Islet precursor cell (in vitro differentiated cells): ENCODE data around the gene ZNF358.

Experiments
- DNase-seq: peaks from one replicate; pipeline ENCODE4 v3.0.0-alpha.2; 2018

ZNF358 gene

DNA sequence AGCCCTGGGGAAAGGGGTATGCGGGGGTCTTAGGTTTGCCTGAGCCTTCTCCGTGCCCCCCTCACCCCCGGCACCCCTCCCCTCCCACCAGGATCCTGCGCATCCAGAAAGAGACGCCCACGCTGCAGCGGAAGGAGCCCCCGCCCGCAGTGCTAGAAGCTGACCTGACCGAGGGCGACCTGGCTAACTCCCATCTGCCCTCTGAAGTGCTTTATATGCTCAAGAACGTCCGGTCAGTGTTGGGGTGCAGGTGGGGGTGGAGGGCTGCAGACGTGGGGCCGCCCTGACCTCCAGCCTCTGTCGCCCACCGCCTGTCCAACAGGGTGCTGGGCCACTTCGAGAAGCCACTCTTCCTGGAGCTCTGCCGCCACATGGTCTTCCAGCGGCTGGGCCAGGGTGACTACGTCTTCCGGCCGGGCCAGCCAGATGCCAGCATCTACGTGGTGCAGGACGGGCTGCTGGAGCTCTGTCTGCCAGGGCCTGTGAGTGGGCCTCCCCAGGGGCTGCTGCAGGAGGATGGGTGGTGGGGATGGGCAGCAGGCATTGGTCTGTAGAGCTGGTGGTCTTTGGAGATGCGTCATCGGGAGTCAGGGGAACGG lies 24.0 kb downstream of the ZNF358 start:
- no peak for DNase-seq

DNA sequence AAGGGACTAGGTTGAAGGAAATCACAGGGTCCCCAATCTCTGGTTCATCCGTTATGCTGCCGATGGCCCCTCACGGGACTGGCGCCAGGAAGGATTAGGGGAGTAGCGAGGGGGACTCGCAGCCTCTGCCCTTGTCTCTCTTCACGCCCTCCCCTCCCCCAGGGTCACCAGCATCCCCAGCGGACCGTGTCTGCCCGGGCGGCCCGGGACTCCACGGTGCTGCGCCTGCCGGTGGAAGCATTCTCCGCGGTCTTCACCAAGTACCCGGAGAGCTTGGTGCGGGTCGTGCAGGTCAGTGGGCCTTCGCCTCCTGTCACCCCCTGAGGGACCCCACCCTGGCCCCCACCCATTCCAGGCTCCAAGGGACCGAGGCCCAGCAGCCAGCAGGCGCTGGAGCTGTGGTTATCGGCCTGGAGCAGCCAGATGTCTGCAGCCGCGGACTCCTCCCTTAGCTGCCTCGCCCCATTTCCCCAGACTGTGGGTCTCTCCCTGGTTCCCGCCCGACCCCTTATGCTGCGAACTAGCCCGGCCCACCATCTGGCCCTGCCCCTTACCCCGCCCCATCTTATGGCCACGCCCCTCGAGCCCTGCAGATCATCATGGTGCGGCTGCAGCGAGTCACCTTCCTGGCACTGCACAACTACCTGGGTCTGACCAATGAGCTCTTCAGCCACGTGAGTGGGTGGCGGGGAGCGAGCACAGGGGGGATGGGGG lies 25.0 kb downstream of the ZNF358 start:
- peak; percentile 85 for DNase-seq

DNA sequence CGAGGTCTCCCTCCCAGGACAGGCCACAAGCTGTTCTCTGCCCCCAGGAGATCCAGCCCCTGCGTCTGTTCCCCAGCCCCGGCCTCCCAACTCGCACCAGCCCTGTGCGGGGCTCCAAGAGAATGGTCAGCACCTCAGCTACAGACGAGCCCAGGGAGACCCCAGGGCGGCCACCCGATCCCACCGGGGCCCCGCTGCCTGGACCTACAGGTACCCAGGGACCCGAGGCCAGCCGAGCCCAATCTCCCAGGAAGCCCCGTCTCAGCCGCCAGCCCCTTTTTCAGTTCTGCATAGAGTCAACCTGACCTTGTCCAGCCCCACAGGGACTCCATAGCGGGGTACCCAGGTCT lies 25.5 kb downstream of the ZNF358 start:
- DNase-seq, result no peak

DNA sequence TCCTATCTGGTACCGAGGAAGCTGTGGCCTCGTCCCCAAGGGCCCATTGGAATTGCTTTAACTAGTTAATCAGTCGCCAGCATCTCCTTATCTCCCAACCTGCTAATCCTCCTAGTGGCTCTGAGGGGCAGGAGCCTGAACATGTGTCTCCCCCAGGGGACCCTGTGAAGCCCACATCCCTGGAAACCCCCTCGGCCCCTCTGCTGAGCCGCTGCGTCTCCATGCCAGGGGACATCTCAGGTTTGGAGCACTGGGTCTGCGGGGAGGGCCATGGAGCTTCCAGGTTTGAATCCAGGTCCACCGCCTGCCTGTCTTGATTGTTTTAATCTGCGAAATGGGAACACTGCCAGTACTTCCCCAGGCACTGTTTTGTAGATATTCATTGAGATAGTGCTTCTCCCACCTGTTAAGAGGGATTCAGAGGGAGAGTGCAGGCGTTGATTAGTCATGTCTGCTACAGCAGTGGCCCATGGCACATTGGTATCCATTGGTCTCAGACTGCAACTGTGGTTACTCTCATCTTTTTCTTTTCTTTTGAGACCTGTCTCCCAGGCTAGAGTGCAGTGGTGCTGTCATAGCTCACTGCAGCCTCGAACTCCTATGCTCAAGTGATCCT lies 26.0 kb downstream of the ZNF358 start:
- DNase-seq, result no peak

DNA sequence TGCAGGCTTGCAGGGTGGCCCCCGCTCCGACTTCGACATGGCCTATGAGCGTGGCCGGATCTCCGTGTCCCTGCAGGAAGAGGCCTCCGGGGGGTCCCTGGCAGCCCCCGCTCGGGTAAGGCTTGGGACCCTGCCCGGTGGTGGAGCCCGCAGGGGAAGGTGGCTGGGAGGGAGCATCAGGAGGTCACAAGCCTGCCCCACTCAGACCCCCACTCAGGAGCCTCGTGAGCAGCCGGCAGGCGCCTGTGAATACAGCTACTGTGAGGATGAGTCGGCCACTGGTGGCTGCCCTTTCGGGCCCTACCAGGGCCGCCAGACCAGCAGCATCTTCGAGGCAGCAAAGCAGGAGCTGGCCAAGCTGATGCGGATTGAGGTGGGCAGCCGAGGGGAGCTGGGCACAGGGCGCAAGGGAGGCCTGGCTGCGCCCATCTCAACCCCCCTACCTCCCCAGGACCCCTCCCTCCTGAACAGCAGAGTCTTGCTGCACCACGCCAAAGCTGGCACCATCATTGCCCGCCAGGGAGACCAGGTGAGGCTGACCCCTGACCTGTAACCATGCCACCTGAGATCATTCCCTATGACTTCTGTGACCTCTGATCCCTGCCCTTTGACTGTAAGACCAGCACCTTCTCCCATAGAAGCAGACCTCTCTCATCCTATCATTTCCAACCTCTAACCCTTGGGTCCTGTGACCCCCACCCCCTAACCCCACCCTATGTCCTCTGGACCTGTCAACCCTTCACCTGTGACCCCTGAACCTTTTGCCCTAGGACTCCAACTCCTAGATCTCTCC lies 26.8 kb downstream of the ZNF358 start:
- no peak for DNase-seq

DNA sequence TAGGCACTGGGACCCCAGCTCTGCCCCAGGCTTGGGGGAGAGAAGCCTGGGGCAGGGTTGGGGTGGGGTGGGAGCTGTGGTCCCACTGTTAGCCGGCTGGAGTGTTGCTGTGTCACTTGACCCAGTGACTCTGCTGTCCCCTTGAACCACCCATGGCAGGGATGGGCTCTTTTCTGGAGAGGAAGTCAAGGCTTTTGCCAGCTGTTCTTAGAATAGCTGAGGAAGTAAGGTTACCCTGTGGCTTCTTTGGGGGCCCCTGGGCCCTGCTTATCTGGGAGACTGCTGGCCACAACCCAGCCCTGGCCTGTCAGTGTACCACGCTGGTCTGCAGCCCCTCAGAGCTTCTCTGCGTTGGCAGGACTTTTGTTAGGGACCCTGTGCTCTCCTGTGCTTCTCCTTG lies 28.7 kb downstream of the ZNF358 start:
- no peak for DNase-seq

DNA sequence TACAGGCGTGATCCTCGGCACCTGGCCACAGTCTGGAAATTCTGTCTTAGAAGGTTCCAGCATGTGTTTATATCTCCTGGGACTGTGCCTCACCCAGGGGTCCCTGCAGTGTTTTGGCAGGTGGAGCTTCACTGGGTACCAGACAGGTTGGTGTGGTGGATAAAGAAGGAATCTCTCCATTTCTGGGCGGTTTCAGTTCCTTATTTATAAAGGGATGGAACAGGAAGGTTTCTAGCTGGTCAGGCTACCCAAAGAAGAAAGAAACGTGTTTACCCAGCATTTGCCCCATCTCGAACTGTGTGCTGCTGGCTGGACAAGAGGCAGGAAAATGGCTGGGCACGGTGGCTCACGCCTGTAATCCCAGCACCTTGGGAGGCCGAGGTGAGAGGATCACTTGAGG lies 29.4 kb downstream of the ZNF358 start:
- DNase-seq, result no peak

DNA sequence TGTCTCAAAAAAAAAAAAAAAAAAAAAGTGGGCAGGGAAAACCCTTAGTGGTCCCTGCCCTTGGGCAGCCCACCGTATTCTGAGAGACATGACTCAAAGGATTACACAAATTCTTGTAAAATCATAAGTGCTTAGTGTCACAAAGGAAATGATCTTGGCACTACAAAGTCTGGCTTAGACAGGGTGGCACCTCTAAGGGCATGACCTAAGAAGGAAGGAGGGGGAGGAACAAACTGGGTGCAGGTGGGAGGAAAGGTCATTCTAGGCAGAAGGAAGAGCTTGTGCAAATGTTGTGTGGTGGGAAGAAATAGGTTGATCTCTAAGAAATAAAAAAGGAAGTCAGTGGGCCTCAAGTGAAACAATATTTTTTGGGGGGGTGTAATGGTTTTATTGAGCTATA lies 30.0 kb downstream of the ZNF358 start:
- DNase-seq, result no peak

DNA sequence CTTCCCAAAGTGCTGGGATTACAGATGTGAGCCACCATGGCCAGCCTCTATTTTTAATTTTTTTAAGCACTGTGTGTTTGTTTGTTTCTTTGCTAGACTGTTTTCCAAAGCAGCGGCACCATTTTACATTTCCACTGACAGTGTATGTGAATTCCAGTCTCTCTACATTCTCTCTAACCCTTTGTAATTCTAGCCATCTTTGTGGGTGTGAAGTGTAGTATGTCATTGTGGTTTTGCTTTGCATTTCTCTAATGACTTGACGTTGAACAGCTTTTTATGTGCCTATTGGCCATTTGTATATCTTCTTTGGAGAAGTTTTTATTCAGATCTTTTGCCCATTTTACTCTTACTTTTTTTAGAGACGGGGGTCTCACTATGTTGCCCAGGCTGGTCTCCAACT lies 31.3 kb downstream of the ZNF358 start:
- no peak for DNase-seq

DNA sequence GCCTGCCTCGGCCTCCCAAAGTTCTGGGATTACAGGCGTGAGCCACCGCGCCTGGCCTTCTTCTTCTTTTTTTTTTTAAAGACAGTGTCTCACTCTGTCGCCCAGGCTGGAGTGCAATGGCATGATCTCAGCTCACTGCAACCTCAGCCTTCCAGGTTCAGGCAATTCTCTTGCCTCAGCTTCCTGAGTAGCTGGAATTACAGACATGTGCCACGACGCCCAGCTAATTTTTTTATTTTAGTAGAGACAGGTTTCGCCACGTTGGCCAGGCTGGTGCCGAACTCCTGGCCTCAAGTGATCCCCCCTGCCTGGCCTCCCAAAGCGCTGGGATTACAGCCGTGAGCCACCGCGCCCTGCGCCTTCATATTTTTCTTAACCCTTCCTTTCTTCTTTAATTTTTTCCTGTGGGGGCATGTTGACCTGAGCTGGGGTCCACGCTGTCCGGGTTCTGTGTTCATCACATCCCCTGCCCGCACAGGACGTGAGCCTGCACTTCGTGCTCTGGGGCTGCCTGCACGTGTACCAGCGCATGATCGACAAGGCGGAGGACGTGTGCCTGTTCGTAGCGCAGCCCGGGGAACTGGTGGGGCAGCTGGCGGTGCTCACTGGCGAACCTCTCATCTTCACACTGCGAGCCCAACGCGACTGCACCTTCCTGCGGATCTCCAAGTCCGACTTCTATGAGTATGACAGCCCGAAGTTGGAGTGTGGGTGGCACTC lies 33.7 kb downstream of the ZNF358 start:
- DNase-seq, result no peak

DNA sequence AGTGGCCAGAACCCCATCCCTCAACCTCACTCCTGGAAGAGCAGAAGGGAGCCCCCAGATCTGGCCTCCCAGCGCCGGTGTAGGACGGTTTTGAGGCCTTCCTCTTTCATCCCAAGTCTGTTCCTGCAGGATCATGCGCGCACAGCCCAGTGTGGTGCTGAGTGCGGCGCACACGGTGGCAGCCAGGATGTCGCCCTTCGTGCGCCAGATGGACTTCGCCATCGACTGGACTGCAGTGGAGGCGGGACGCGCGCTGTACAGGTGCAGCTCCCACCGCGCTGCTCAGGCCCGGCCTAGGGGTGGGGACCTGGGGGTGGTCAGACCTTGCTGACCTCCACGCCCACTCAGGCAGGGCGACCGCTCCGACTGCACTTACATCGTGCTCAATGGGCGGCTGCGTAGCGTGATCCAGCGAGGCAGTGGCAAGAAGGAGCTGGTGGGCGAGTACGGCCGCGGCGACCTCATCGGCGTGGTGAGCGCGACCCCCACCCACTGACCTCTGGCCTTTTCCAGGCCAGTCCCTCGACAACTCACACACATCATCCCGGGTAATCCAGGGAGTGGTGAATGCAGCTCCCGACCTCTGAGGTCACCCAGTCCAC lies 34.4 kb downstream of the ZNF358 start:
- DNase-seq, result no peak

DNA sequence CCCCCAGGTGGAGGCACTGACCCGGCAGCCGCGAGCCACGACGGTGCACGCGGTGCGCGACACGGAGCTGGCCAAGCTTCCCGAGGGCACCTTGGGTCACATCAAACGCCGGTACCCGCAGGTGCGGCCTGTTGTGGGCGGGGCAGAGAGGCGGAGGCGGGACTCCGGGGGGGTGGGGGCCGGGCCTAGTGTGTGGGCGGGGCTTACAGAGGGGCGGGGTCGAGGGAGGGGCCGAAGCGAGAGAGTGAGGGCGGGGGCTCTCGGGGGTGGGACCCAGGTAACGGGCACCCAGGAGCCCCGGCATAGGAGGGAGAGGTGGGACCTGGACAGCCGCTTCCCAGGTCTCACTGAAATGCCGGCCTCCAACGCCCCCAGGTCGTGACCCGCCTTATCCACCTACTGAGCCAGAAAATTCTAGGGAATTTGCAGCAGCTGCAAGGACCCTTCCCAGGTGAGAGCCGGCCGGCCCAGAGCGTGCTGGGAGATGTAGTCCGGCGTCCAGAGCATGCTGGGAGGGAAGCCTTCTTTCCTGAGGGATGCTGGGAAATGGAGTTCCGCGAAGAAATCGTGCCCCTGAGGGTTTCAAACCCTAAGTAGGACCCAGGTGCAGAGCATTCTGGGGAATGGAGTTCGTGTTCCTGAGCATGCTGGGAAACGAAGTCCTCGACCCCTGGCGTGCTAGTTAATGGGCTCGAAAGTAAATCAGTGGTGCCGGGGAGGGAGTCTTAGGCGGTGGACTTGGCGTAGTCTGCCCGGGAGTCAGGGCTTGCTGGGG lies 35.3 kb downstream of the ZNF358 start:
- peak; percentile 93 for DNase-seq

DNA sequence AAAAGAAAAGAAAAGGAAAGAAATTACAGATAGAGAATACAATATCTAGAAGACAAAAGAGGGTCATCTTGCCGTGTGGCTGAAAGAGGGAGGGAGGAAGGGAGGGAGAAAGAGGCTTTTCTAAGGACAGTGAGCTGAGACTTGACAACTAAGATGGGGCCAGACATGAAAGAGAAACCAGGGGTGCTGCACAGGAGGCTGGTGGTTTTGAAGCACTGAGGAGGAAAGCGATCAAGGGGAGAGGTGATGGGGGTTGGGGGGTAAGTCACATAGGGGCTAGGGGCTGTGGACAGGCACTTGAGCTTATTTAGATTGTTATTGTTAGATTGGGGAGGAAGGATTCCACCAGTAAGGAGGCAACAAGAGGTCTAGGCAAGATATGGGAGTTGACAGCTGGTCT lies 36.9 kb downstream of the ZNF358 start:
- DNase-seq, result no peak

DNA sequence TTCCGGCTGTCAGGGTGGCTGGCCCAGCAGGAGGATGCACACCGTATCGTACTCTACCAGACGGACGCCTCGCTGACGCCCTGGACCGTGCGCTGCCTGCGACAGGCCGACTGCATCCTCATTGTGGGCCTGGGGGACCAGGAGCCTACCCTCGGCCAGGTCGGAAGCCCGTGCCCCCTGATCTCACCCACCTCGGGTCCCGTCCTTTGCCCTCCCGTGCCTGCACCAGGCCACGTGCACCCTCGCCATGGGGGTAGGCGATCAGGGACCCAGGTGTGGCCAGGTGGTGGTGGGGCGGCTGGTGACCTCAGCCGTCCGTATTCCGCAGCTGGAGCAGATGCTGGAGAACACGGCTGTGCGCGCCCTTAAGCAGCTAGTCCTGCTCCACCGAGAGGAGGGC lies 38.7 kb downstream of the ZNF358 start:
- no peak for DNase-seq

DNA sequence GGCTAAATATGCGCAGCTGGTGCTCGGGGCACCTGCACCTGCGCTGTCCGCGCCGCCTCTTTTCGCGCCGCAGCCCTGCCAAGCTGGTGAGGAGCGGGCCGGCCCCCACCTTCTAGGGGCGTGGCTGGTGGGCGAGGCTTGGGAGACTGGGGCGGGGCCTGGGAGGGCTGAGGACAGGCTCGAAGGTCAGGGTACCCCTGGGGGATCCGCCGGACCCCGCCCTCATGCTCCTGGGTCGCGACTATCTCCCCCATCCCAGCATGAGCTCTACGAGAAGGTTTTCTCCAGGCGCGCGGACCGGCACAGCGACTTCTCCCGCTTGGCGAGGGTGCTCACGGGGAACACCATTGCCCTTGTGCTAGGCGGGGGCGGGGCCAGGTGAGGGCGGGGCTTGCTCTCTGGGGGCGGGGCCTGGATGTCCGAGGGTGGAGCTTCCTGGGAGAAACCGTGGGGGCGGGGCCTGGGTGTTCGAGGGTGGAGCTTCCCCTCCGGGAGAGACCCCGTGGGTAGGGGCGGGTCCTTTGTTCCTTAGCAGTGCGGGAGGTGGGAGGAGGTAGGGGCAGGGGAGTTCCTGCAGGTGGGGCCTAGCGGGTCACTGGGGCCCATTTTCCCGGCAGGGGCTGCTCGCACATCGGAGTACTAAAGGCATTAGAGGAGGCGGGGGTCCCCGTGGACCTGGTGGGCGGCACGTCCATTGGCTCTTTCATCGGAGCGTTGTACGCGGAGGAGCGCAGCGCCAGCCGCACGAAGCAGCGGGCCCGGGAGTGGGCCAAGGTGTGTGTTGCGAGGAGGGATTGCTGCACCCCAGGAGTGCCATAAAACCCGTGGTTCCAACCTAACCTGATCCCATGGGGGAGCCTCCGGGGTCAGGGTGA lies 39.3 kb downstream of the ZNF358 start:
- peak; percentile 79 for DNase-seq

DNA sequence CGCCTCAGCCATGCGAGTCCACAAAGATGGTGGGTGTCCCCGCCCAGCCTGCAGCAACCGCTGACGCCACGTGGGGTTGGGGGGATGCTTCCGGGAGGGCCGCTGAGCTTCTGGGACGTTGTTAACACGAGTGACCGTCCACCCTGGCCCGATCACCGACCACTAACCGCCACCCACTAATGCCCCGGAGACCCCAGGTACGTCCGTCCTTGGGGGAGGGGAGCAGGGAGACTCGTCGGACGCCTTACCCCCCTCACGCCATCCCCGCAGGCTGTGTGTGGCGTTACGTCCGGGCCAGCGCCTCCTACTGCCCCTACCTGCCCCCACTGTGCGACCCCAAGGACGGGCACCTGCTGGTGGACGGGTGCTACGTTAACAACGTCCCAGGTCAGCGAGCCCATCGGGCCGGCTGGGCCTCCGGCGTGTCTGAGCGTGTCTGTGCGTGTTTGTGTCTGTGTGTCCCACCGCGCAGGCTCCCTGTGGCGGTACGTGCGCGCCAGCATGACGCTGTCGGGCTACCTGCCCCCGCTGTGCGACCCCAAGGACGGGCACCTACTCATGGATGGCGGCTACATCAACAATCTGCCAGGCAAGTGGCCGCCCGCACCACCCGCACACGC lies 40.9 kb downstream of the ZNF358 start:
- DNase-seq, result no peak

DNA sequence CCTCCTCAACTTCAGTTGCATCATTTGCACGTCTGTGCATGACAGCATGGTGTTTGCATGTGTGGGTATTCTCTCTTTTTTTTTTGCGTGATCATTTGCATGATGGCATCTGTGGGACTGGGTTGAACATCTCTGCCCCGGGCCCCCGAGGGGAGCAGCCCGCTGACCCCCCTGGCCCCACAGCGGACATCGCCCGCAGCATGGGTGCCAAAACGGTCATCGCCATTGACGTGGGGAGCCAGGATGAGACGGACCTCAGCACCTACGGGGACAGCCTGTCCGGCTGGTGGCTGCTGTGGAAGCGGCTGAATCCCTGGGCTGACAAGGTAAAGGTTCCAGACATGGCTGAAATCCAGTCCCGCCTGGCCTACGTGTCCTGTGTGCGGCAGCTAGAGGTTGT lies 42.8 kb downstream of the ZNF358 start:
- DNase-seq, result no peak

DNA sequence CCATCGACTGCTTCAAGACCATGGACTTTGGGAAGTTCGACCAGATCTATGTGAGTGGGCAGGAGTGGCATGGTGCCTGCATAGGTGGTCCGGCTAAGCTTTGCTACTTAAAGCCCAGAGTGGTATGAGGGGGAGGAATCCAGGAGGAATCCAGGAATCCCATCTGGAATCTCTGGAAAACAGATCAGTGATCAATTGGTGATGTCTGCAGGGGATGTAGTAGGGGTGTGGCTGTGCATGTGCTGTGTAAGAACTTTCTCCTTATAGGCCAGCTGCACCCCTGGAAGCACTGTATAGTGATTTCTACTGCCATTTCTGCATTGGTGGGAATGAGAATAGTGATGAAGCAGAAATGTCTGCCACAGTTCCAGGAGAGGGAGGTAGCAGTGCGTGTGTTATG lies 43.2 kb downstream of the ZNF358 start:
- DNase-seq, result no peak

DNA sequence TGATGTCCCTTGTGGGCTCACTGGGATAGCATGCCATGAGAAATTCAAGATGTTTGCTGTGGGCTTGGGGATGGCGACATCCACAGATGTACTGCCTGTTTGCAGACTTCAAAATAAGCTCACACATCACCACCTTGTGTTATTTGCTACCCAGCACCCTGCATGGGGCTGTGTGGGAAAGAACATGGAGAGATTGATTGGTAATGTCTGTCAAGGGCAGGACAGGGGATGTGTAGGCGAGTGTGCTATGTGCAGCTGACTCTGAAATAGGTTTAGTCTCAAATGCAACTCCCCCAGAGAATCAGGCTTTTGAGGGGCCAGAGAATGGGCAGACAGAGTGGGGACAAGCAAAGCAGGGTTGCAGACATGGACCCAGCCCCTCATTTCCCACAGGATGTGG lies 44.4 kb downstream of the ZNF358 start:
- no peak for DNase-seq

DNA sequence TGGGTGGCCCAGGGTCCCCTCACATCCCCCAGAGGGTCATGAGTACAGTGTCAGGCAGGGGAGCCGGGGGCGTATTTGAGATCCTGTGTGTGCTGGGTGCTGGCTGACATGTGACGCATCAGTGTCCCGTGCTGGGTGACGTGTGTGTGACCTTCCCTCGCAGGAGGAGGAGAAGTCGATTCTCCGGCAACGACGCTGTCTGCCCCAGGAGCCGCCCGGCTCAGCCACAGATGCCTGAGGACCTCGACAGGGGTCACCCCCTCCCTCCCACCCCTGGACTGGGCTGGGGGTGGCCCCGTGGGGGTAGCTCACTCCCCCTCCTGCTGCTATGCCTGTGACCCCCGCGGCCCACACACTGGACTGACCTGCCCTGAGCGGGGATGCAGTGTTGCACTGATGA lies 45.4 kb downstream of the ZNF358 start:
- DNase-seq, result no peak
